Left lung (tissue), 10 donors: ENCODE results near the gene FLNA. TPM values are rescaled to one million over a fixed set of nuclear protein-coding genes. Genes with fewer than 3 reads are reported as not detected.

Experiments
- ATAC-seq: fragments of 200-7000 bp; cut with Tn5 transposase; one replicate; pipeline ENCODE4 v1.9.1; 2020; ENCODE audit warnings: moderate library complexity
- DNase-seq, 4 donors: peaks; one replicate each; pipeline ENCODE4 v3.0.0-alpha.2; 2013 to 2020
- H3K27ac ChIP-seq, 2 donors: fragments of 200-600 bp; sonication (generic) in 1 of 2; one replicate each; pipeline versions ENCODE4 v1.5.0 to v1.8.0; 2020 to 2021
- H3K27me3 ChIP-seq, 2 donors: fragments of 200-600 bp; sonication (generic) in 1 of 2; one replicate each; pipeline versions ENCODE4 v1.5.0 to v1.8.0; 2020 to 2021
- H3K36me3 ChIP-seq, 2 donors: fragments of 200-600 bp; sonication (generic) in 1 of 2; one replicate each; pipeline versions ENCODE4 v1.5.0 to v1.8.0; 2020 to 2021
- H3K4me1 ChIP-seq, 2 donors: fragments of 200-600 bp; one replicate each; pipeline ENCODE4 v1.8.0; 2021
- H3K4me3 ChIP-seq, 2 donors: fragments of 200-600 bp; sonication (generic) in 1 of 2; one replicate each; pipeline versions ENCODE4 v1.5.0 to v1.8.0; 2020 to 2021; ENCODE audit warnings: mild to moderate bottlenecking in 1 of 2
- H3K9me3 ChIP-seq, 2 donors: fragments of 200-600 bp; sonication (generic) in 1 of 2; one replicate each; pipeline versions ENCODE4 v1.5.0 to v1.8.0; 2020 to 2021
- intact Hi-C, 2 donors: fragments of 100-400 bp; cut with DNase I; formaldehyde crosslinking; loops; one replicate each; pipeline versions ENCODE4 v1.11.2 to v1.14.2; 2022
- polyA plus RNA-seq, 6 donors: library from polyadenylated mRNA; unstranded; fragments of 120-200 nt; gene quantifications; one replicate each; pipeline ENCODE4 v1.2.1, GENCODE V29; 2013; ENCODE audit not compliant: insufficient read length in 6 of 6
- total RNA-seq, 2 donors: library from RNA; stranded (reverse); fragmentation: NEBNext Ultra II Directional; extraction: Animal tissue kit (Norgen Biotek cat#: 25700); gene quantifications; one replicate each; pipeline ENCODE4 v1.2.1, GENCODE V29; 2021
- TF ChIP-seq, protein P1 (sequence below), 2 donors: fragments of 200-600 bp; sonication (generic) in 1 of 2; IDR thresholded peaks; one replicate each; pipeline versions ENCODE4 v1.5.0 to v1.8.0; 2021; ENCODE audit warnings: antibody characterized with exemption in 2 of 2
- donor health status: DM: no; HTN: yes; CAD: no.
- donor health status: DM: no; HTN: no; CAD: no.

The FLNA gene
- total and polyA plus RNA-seq, 8 donors = 434 to 1,793 (median 576) TPM

DNA sequence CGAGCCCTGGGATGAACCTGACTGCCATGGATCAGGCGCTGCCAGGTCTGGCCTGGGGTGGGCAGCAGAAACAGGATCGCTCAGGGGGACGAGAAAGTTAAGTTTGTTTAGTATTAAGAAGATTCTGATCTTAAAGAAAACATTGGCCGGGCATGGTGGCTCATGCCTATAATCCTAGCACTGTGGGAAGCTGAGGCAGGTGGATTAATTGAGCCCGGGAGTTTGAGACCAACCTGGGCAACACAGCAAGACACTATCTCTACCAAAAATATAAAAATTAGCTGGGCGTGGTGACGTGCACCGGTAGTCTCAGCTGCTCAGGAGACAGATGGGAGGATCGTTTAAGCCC is 696 bp upstream of the FLNA start:
- Histone ChIP-seq H3K9me3 (no peaks in the 10 kb centered on the region), H3K4me1 (peaks cover 0 to 44% of the 10 kb centered on the region in 2 donors), H3K27me3 (no peaks in the 10 kb centered on the region), H3K36me3 (no peaks in the 10 kb centered on the region), H3K27ac (no peak overlapping the region), H3K4me3 (peak overlapping the region in 1 of 2 donors; percentile 72)
- intact Hi-C loops = no loop called here
- DNase-seq = no peak
- no peak for ATAC-seq
- TF ChIP-seq, protein P1, sequence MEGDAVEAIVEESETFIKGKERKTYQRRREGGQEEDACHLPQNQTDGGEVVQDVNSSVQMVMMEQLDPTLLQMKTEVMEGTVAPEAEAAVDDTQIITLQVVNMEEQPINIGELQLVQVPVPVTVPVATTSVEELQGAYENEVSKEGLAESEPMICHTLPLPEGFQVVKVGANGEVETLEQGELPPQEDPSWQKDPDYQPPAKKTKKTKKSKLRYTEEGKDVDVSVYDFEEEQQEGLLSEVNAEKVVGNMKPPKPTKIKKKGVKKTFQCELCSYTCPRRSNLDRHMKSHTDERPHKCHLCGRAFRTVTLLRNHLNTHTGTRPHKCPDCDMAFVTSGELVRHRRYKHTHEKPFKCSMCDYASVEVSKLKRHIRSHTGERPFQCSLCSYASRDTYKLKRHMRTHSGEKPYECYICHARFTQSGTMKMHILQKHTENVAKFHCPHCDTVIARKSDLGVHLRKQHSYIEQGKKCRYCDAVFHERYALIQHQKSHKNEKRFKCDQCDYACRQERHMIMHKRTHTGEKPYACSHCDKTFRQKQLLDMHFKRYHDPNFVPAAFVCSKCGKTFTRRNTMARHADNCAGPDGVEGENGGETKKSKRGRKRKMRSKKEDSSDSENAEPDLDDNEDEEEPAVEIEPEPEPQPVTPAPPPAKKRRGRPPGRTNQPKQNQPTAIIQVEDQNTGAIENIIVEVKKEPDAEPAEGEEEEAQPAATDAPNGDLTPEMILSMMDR (IDR thresholded peaks at IDR 0.05) = no peak

DNA sequence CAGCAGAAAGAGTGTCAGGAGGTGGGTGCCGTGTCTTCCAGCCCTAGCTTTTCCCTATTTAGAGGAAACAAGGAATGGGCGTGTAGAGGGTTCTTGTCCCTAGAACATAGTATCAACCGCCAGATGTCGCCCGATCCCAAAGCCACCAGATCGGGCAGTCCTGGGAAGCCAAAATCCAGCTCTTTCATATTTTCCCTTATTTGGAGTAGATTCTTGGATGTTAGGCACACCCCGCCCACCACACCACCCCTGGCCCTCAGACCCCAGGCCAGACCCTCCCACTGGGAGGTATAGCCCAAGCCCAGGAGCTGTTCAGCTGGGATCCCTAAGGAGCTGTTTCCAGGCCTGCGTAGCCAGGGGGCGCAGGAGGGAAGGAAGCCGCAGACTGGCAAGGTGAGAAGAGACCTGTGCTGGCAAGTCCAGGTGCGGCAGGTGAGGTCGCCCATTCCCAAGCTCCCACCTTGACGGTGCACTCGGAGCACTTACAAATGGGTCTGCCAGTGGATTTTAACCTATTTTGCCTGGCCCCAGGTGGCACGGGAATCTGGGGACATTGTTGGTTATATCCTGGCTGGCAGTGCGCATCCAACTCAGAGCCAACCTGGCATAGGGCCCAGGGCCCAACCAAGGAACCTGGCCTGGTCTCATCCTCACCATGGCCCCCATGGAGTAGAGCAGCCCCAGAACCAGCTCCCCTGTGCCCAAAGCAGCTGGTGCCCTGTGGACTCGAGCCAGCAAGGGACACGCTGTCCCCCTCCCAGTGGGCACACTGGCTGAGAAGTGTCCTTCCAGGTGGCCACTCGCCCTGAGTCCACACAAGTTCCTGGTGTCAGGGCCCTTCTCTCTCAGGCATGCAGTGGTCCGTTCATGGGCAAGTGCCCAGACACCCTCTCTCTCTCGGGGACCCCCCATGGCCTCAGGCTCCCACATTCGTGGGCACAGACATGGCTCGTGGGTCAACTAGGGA is 811 bp downstream of the FLNA start:
- H3K4me1 ChIP-seq = peaks cover 0 to 40% of the 10 kb centered on the region in 2 donors
- no peaks in the 10 kb centered on the region for H3K27me3 ChIP-seq
- DNase-seq = peak in 3 of 4 donors; percentile 63 to 77 (median 70)
- intact Hi-C loops = no loop called here
- peak overlapping the region; percentile 18 to 39 for H3K27ac ChIP-seq
- H3K9me3 ChIP-seq = no peaks in the 10 kb centered on the region
- ATAC-seq = peak; percentile 8
- peak overlapping the region; percentile 15 to 72 for H3K4me3 ChIP-seq
- TF ChIP-seq, protein P1 (IDR thresholded peaks at IDR 0.05) = peak; percentile 45 to 53
- no peaks in the 10 kb centered on the region for H3K36me3 ChIP-seq

DNA sequence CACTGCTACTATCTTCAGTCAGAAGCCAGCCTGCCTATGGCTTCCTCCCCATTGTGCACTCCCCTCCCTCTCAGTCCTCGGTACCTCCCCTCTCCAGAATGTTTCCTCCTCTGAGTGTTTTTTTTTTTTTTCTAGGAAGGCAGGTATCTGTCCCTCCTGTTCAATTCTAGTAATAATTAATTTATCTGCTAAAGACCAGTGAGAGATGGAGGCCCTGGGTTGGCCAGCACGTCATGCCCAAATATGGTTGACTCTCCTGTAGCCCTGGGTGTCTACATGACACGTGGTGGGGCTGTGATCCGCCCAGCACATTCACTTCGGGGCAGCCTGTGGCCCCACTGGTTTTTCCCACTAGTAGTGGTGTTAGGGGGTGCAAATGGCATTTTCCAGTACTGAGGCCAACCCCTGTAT is 1.8 kb downstream of the FLNA start:
- Histone ChIP-seq H3K27ac (no peak overlapping the region), H3K4me1 (peaks cover 0 to 45% of the 10 kb centered on the region in 2 donors), H3K36me3 (peaks cover 0 to 6% of the 10 kb centered on the region in 2 donors), H3K27me3 (no peaks in the 10 kb centered on the region), H3K4me3 (peak overlapping the region in 1 of 2 donors; percentile 72), H3K9me3 (no peaks in the 10 kb centered on the region)
- ATAC-seq (no peak), DNase-seq (no peak)
- intact Hi-C loops = no loop called here
- TF ChIP-seq, protein P1 (IDR thresholded peaks at IDR 0.05) = no peak

DNA sequence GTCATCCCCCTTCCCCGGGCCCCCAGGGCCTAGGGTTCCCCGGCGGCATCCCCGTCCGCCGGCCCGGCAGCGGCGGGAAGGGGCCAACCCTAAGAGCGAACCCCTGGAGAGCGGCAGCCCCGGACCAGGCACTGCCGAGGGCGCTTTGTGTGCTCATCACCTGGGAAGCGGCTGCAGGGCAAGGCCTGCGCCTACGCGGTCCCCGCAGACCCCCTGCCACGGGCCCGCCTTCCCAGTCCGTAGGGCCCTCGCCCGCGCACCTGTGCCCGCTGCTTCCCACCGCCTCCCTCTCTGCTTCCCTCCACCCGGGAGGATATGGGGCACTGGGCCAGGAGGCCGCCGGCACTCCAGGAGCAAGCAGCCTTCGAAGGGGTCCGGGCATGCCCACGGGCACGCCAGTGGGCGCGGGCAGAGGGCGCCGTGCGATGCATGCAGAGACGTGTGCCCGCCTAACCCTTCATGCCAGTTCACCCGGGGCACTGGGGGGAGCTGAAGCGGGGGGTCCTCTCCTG is 2.6 kb downstream of the FLNA start:
- H3K4me3 ChIP-seq = peak overlapping the region; percentile 41 to 72
- H3K9me3 ChIP-seq = no peaks in the 10 kb centered on the region
- DNase-seq (no peak), ATAC-seq (no peak)
- TF ChIP-seq, protein P1 (IDR thresholded peaks at IDR 0.05) = no peak
- peaks cover 0 to 14% of the 10 kb centered on the region in 2 donors for H3K36me3 ChIP-seq
- intact Hi-C loops = no loop called here
- no peaks in the 10 kb centered on the region for H3K27me3 ChIP-seq
- H3K4me1 ChIP-seq = peaks cover 0 to 46% of the 10 kb centered on the region in 2 donors
- peak overlapping the region; percentile 72 to 89 for H3K27ac ChIP-seq
